ENCODE data around the gene CHRM2.
A peak's percentile ranks its signal among the peaks of the same experiment; 100 is the strongest.

Gene CHRM2

DNA sequence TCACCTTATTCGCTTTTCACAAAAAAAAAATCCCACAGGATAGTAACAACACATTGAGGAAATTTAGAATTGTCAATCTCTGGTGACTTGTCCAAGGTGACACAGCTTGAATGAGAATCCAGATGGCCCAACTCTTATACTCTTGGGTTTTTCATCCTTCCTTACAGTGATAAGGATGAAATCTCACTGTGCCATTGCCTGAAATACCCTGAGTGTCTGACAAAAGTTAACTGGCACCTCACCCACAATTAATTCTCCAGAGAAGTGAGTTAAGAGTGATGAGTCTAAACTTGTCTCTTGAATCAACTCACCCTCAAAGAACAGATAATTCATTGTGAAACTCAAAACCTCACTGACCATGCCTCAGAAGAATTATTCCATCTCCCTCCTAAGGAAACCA, 18.9 kb downstream of the CHRM2 start:
- no peak overlapping the region for H3K4me2 ChIP-seq
- no peaks in the 10 kb centered on the region for H3K36me3 ChIP-seq
- H3K4me3 ChIP-seq, result no peak overlapping the region
- no peak overlapping the region for H3K9ac ChIP-seq
- no peak for TF ChIP-seq Cebpa-rat (IDR thresholded peaks at IDR 0.05)
- no peaks in the 10 kb centered on the region for H3K9me3 ChIP-seq (replicated peaks in 1 of 11)
- no peaks in the 10 kb centered on the region for H3K27me3 ChIP-seq
- no peak overlapping the region for H3K27ac ChIP-seq
- H4K20me1 ChIP-seq, result no peaks in the 10 kb centered on the region
- H3K4me1 ChIP-seq, result no peaks in the 10 kb centered on the region

DNA sequence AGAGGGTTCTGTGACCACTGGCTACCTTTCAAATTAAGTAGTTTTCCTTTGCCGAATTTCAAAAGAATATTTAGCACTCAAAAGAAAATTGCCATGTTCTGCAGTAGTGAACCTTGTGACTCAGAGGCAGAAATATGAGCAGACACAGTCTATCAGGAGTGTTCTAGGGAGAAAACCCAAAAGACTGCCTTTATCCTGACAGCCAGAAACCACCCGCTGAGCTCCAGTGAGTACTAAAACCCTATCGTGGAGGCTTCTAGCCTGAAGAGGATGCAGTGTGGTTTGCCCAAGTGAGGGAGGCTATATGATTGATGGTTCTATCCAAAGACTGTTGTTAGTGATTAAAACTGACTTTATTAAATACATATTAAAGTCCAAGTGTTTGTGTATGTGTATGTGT, 21.9 kb downstream of the CHRM2 start:
- Histone ChIP-seq H3K36me3 (no peaks in the 10 kb centered on the region), H3K27me3 (no peaks in the 10 kb centered on the region), H3K4me1 (no peaks in the 10 kb centered on the region), H3K9ac (no peak overlapping the region), H3K9me3 (replicated peaks in 1 of 11) (peaks cover 0 to 3% (median 0%) of the 10 kb centered on the region in 11 experiments; a peak in 1 of 22 replicates), H3K4me3 (no peak overlapping the region), H3K4me2 (no peak overlapping the region), H4K20me1 (no peaks in the 10 kb centered on the region), H3K27ac (no peak overlapping the region)
- no peak for TF ChIP-seq Cebpa-rat (IDR thresholded peaks at IDR 0.05)

DNA sequence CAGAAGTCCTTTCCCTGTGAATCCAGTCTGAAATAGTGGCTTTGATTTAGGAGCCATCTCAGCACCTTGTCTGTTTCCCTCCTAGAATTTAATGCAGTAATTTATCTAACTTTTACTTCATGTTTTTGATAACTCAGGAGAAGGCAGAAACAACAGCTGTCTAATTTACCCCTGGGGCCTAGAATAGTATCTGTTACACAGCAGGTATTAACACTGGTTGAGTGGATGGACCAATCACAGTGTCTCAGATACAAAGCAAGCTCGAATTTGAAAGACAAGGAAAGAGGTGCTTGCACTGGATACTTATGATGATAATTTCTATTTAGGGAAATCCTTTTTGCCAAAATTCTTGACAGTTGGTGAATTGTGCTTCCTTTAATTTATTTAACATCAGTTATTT, 23.4 kb downstream of the CHRM2 start:
- H3K4me3 ChIP-seq, result no peak overlapping the region
- H3K27ac ChIP-seq, result no peak overlapping the region
- H3K4me2 ChIP-seq, result no peak overlapping the region
- no peak overlapping the region for H3K9ac ChIP-seq
- H3K4me1 ChIP-seq, result no peaks in the 10 kb centered on the region
- peaks cover 0 to 3% (median 0%) of the 10 kb centered on the region in 11 experiments; a peak in 1 of 22 replicates for H3K9me3 ChIP-seq (replicated peaks in 1 of 11)
- H3K36me3 ChIP-seq, result no peaks in the 10 kb centered on the region
- no peaks in the 10 kb centered on the region for H3K27me3 ChIP-seq
- TF ChIP-seq Cebpa-rat (IDR thresholded peaks at IDR 0.05), result no peak
- H4K20me1 ChIP-seq, result no peaks in the 10 kb centered on the region

DNA sequence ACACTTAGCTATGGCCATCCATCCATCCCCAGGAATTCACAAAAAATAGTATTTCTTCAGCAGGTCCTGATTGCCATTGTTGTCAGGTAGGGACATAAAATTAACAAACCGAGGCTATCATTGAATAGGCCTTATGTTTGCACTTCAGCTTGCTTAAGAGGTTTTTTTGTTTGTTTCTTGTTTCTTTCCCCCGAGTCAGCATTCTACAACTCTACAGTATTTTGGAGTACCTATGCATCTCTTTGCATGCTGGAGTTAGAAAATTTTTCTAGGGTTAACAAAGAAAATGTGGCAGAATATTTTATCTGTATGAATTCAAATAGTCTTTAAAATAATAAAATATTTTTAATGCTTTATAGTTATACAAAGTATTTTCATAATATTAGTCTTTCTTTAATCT, 26.3 kb downstream of the CHRM2 start:
- H3K4me1 ChIP-seq, result no peaks in the 10 kb centered on the region
- no peak overlapping the region for H3K27ac ChIP-seq
- peaks cover 0 to 3% (median 0%) of the 10 kb centered on the region in 11 experiments; a peak in 1 of 22 replicates for H3K9me3 ChIP-seq (replicated peaks in 1 of 11)
- no peak overlapping the region for H3K4me3 ChIP-seq
- H3K4me2 ChIP-seq, result no peak overlapping the region
- H3K27me3 ChIP-seq, result no peaks in the 10 kb centered on the region
- no peaks in the 10 kb centered on the region for H3K36me3 ChIP-seq
- no peaks in the 10 kb centered on the region for H4K20me1 ChIP-seq
- no peak overlapping the region for H3K9ac ChIP-seq
- no peak for TF ChIP-seq Cebpa-rat (IDR thresholded peaks at IDR 0.05)

DNA sequence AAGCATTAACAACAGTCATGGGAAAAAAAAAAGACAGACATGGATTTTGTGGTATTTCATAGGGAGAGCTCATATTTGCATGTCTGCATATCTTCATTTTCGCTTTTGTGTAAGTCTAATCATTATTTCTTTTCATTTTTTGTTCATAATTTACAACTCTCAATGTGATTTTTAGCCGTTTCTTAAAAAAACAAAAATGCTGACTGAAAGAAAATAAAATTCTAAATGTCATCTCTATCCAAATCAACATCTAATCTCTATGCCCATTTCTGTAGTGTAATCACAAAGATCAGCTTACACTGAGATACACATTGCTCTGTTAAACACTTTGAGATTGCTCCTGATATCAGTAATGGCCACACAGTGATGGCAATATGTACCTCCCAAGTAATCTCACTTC, 29.2 kb downstream of the CHRM2 start:
- Histone ChIP-seq H3K27ac (no peak overlapping the region), H3K9ac (no peak overlapping the region), H3K4me1 (no peaks in the 10 kb centered on the region), H4K20me1 (no peaks in the 10 kb centered on the region), H3K27me3 (no peaks in the 10 kb centered on the region), H3K9me3 (replicated peaks in 1 of 11) (peaks cover 0 to 3% (median 0%) of the 10 kb centered on the region in 11 experiments; a peak in 1 of 22 replicates), H3K36me3 (no peaks in the 10 kb centered on the region), H3K4me3 (no peak overlapping the region), H3K4me2 (no peak overlapping the region)
- no peak for TF ChIP-seq Cebpa-rat (IDR thresholded peaks at IDR 0.05)

DNA sequence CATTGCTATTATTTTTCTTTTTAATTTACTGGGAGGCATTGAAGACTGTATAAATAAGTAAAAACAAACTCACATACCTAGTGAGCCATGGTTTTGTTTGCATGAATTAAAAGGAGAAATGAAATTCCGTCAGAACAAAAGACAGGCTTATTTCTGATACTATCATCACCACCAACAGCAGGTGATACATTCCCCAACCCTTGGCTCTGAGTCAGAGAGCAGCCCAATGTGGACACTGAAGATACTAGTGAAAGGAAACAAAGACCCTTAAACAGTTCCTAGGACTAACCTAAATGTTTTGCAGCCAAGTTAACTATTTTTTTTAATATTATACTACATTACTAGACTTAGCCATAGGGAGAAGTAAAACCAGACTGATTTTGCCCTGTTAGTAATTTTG, 31.6 kb downstream of the CHRM2 start:
- H3K4me2 ChIP-seq, result no peak overlapping the region
- H3K27ac ChIP-seq, result no peak overlapping the region
- no peaks in the 10 kb centered on the region for H3K36me3 ChIP-seq
- H3K9me3 ChIP-seq (replicated peaks in 1 of 11), result no peaks in the 10 kb centered on the region
- H3K27me3 ChIP-seq, result no peaks in the 10 kb centered on the region
- no peaks in the 10 kb centered on the region for H4K20me1 ChIP-seq
- H3K4me1 ChIP-seq, result no peaks in the 10 kb centered on the region
- no peak for TF ChIP-seq Cebpa-rat (IDR thresholded peaks at IDR 0.05)
- no peak overlapping the region for H3K9ac ChIP-seq
- H3K4me3 ChIP-seq, result no peak overlapping the region

DNA sequence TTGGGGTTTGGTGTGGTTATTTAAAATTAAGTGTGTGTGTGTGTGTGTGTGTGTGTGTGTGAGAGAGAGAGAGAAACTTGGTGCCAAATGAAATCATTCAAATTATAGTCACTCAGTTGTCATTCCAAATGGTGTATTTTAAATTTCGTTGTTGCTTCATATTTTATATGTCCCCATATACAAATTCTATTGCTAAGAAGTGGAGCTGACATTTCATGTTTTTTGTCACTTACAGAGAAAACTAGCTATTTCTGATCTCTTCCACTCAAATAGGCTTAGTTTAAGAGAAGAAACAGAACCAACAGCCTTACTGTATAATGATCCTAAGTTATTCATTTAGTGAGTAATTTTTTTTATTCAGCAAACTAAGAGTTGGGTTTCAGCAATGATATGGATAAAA, 42.3 kb downstream of the CHRM2 start:
- no peak overlapping the region for H3K4me3 ChIP-seq
- H4K20me1 ChIP-seq, result no peaks in the 10 kb centered on the region
- H3K27me3 ChIP-seq, result no peaks in the 10 kb centered on the region
- no peak overlapping the region for H3K4me2 ChIP-seq
- H3K36me3 ChIP-seq, result no peaks in the 10 kb centered on the region
- no peak overlapping the region for H3K9ac ChIP-seq
- TF ChIP-seq Cebpa-rat (IDR thresholded peaks at IDR 0.05), result no peak
- H3K9me3 ChIP-seq (replicated peaks in 1 of 11), result no peaks in the 10 kb centered on the region
- H3K27ac ChIP-seq, result no peak overlapping the region
- H3K4me1 ChIP-seq, result no peaks in the 10 kb centered on the region

DNA sequence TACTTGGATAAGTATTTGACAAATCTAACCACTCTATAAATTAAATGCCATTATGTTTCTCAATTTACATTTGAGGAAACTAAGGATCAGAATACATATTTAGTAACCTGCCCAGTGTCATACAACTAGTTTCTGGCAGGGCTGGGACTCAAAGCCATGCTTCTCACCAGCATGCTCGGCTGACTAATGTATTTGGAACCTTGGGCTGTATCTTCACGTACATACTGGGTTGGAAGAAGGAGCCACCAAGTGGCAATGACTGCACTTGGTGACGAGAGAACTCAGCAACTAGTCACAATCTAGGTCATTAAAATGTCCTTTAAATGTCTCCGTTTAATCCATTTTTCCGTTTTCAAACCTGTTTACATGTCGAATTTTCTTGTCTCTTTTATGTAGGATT, 42.9 kb downstream of the CHRM2 start:
- H3K9ac ChIP-seq, result no peak overlapping the region
- no peak for TF ChIP-seq Cebpa-rat (IDR thresholded peaks at IDR 0.05)
- no peak overlapping the region for H3K4me2 ChIP-seq
- no peaks in the 10 kb centered on the region for H3K9me3 ChIP-seq (replicated peaks in 1 of 11)
- H3K27ac ChIP-seq, result no peak overlapping the region
- no peaks in the 10 kb centered on the region for H3K36me3 ChIP-seq
- H3K27me3 ChIP-seq, result no peaks in the 10 kb centered on the region
- H3K4me1 ChIP-seq, result no peaks in the 10 kb centered on the region
- no peak overlapping the region for H3K4me3 ChIP-seq
- no peaks in the 10 kb centered on the region for H4K20me1 ChIP-seq

DNA sequence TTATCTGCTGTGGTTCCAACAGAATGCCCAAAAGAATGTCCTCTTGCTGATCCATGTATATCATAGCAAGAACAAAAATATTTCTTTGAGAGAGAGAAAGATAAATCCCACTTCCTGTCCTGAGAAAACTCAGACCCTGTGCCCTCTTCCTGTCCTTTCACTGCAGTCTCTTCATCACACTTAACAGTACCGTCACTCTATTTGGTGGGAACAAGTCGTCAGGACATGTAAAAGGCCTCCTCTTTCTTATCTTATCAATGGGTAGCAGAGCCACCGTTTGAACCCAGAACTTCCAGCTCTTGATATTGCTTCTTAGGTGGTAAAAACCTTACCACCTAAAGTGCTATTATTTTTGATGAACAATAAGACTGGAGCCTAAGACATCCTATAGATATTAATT, 43.9 kb downstream of the CHRM2 start:
- Histone ChIP-seq H3K36me3 (no peaks in the 10 kb centered on the region), H3K4me2 (no peak overlapping the region), H4K20me1 (no peaks in the 10 kb centered on the region), H3K4me1 (no peaks in the 10 kb centered on the region), H3K4me3 (no peak overlapping the region), H3K9me3 (replicated peaks in 1 of 11) (no peaks in the 10 kb centered on the region), H3K27me3 (no peaks in the 10 kb centered on the region), H3K9ac (no peak overlapping the region), H3K27ac (no peak overlapping the region)
- no peak for TF ChIP-seq Cebpa-rat (IDR thresholded peaks at IDR 0.05)

DNA sequence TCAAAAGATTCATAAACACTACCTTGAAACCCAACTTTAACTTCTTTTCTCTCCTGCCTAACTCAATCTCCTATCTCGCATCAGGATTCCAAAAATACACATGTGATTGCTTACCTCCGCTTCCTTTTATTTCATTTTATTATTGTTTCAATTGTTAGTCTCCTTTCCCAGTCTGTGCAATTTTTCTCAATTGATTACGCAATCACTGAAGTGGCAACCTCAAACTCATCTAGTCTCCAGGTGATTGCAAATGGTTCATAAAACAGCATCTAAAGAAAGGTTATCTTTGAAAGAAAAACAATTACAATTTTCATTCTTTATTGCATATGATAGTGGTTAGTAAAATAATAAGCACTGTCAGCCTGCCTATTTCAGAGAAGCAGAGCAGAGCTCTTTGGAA, 45.6 kb downstream of the CHRM2 start:
- no peaks in the 10 kb centered on the region for H3K27me3 ChIP-seq
- no peaks in the 10 kb centered on the region for H3K9me3 ChIP-seq (replicated peaks in 1 of 11)
- H3K9ac ChIP-seq, result no peak overlapping the region
- H3K4me2 ChIP-seq, result no peak overlapping the region
- no peaks in the 10 kb centered on the region for H3K4me1 ChIP-seq
- H3K27ac ChIP-seq, result no peak overlapping the region
- H3K4me3 ChIP-seq, result no peak overlapping the region
- H3K36me3 ChIP-seq, result no peaks in the 10 kb centered on the region
- H4K20me1 ChIP-seq, result no peaks in the 10 kb centered on the region
- peak in 8 of 11 experiments; percentile 49 to 96 (median 78); a peak in 11 of 22 replicates for TF ChIP-seq Cebpa-rat (IDR thresholded peaks at IDR 0.05)

DNA sequence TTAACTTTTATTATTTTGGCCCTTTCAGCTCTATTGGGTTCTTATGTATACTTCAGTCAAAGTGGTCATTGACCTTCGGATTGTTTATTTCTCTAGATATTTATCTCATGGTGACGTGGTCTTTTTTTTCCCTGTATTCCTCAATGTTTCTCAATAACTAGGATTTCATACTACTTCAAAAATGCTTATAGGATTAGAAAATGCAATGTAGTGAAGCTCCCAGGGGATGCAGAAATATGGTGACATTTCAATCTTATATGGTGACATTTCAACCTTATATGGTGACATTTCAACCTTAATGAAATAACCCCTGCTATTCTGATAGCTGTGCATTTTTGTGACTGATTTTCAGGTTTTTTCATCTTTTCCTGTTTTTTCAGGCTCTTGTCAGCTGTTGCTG, 51.4 kb downstream of the CHRM2 start:
- H3K27me3 ChIP-seq, result no peaks in the 10 kb centered on the region

More for the DNA sequence above, 51.4 kb downstream of the CHRM2 start:
- Histone ChIP-seq H3K9ac (no peak overlapping the region), H3K4me1 (no peaks in the 10 kb centered on the region), H3K27ac (no peak overlapping the region), H4K20me1 (no peaks in the 10 kb centered on the region), H3K4me3 (no peak overlapping the region), H3K4me2 (no peak overlapping the region), H3K36me3 (no peaks in the 10 kb centered on the region), H3K9me3 (replicated peaks in 1 of 11) (no peaks in the 10 kb centered on the region)
- no peak for TF ChIP-seq Cebpa-rat (IDR thresholded peaks at IDR 0.05)

Data from BLaER1 treated with 17β-estradiol and CSF1 and Interleukin-3, amounts not matched to agents 10 nM and 100 nM (cell line).